ENCODE data around the gene GFER.

GRCh38 chr16:1938316-1938715, 45.7 kb upstream of the GFER start:
- TF ChIP-seq AR (CRISPR knock-in tag; IDR thresholded peaks at IDR 0.05) (no peak), HMGXB4 (CRISPR knock-in tag; IDR thresholded peaks at IDR 0.05) (no peak), CTCF (IDR thresholded peaks at IDR 0.05) (no peak), NFYB (CRISPR knock-in tag; conservative IDR thresholded peaks at IDR 0.05; ENCODE audit: low read depth) (no peak)
